Calu3 (cell line): ENCODE data around the gene ATP1A4. TPM values are rescaled to one million over a fixed set of nuclear protein-coding genes. Genes with fewer than 3 reads are reported as not detected.

Source experiments
- BruUV-seq: library from RNA; stranded (reverse); fragments of 400-500 nt; replicated peaks from 2 replicates; lab custom pipeline; 2021; lab: Mats Ljungman, UMichigan
- CTCF ChIA-PET: fragments of 300-600 bp; sonication (Branson Sonifier 250); formaldehyde crosslinking; loops from one replicate; lab custom pipeline; 2022; ENCODE audit warnings: antibody characterized with exemption; lab: Charles Lee
- DNase-seq: peaks from one replicate; pipeline ENCODE4 v3.0.0; 2022
- H3K27ac Mint-ChIP-seq: one replicate; pipeline ENCODE4 v1.8.0; 2022; ENCODE audit warnings: mixed read lengths; ENCODE audit not compliant: unreplicated experiment
- H3K27me3 Mint-ChIP-seq: one replicate; pipeline ENCODE4 v1.8.0; 2022; ENCODE audit warnings: mixed read lengths; ENCODE audit not compliant: unreplicated experiment
- H3K36me3 Mint-ChIP-seq: one replicate; pipeline ENCODE4 v1.8.0; 2022; ENCODE audit warnings: mild to moderate bottlenecking, moderate library complexity, mixed read lengths; ENCODE audit not compliant: insufficient read depth, unreplicated experiment
- H3K4me1 Mint-ChIP-seq: one replicate; pipeline ENCODE4 v1.8.0; 2022; ENCODE audit warnings: mild to moderate bottlenecking, low read depth, mixed read lengths; ENCODE audit not compliant: unreplicated experiment
- H3K4me3 Mint-ChIP-seq: one replicate; pipeline ENCODE4 v1.8.0; 2022; ENCODE audit warnings: mild to moderate bottlenecking, low read depth, moderate library complexity, mixed read lengths; ENCODE audit not compliant: unreplicated experiment
- H3K9me3 Mint-ChIP-seq: one replicate; pipeline ENCODE4 v1.8.0; 2022; ENCODE audit warnings: low read depth, mixed read lengths; ENCODE audit not compliant: unreplicated experiment
- CTCF ChIP-seq: fragments of 200-600 bp; IDR thresholded peaks from one replicate; pipeline ENCODE4 v1.8.0; 2022; ENCODE audit warnings: antibody characterized with exemption; ENCODE audit not compliant: unreplicated experiment
- intact Hi-C: fragments of 100-400 bp; cut with micrococcal nuclease; formaldehyde crosslinking; loops from one replicate; pipeline ENCODE4 v1.10.0; 2022; ENCODE audit not compliant: unreplicated experiment
- total RNA-seq: library from RNA; stranded (reverse); gene quantifications from 2 replicates; pipeline ENCODE4 v1.2.3, GENCODE V29; 2022

The ATP1A4 gene
- total RNA-seq, 1 experiment from 2014 or later = not detected

GRCh38 chr1:160116283-160117147, 34.9 kb upstream of the ATP1A4 start:
- Mint-ChIP-seq H3K4me1 (no peaks in the 10 kb centered on the region), H3K36me3 (no peaks in the 10 kb centered on the region), H3K9me3 (no peaks in the 10 kb centered on the region), H3K27ac (no peak overlapping the region), H3K4me3 (no peak overlapping the region), H3K27me3 (peaks cover 88% of the 10 kb centered on the region)
- CTCF ChIA-PET = interaction anchor here (1.5 kb wide), 1 partner anchor 136 kb away, joined by 3 read pairs; no protein-coding TSS in a partner anchor
- intact Hi-C loops = no loop called here
- no TSS peak for BruUV-seq
- no peak for DNase-seq
- TF ChIP-seq CTCF = no peak

GRCh38 chr1:160117300-160117699, 34.1 kb upstream of the ATP1A4 start:
- CTCF ChIA-PET = interaction anchor here (1.5 kb wide), 1 partner anchor 135 kb away, joined by 3 read pairs; no protein-coding TSS in a partner anchor
- intact Hi-C loops = no loop called here
- Mint-ChIP-seq H3K36me3 (no peaks in the 10 kb centered on the region), H3K27me3 (peaks cover 81% of the 10 kb centered on the region), H3K4me1 (no peaks in the 10 kb centered on the region), H3K4me3 (no peak overlapping the region), H3K9me3 (no peaks in the 10 kb centered on the region), H3K27ac (no peak overlapping the region)
- TF ChIP-seq CTCF = no peak
- DNase-seq = no peak
- no TSS peak for BruUV-seq

- no peaks in the 10 kb centered on the region for H3K36me3 Mint-ChIP-seq
These were observed 33.7 kb upstream of the ATP1A4 start for GRCh38 chr1:160117709-160118183.

GRCh38 chr1:160118928-160119327, 32.5 kb upstream of the ATP1A4 start:
- no peak overlapping the region for H3K27ac Mint-ChIP-seq
- H3K4me1 Mint-ChIP-seq = peaks cover 2% of the 10 kb centered on the region

More at GRCh38 chr1:160117709-160118183, 33.7 kb upstream of the ATP1A4 start:
- no peak overlapping the region for H3K4me3 Mint-ChIP-seq
- no TSS peak for BruUV-seq
- intact Hi-C loops = no loop called here
- peaks cover 76% of the 10 kb centered on the region for H3K27me3 Mint-ChIP-seq
- DNase-seq = no peak
- no peaks in the 10 kb centered on the region for H3K4me1 Mint-ChIP-seq
- CTCF ChIA-PET = no interaction called here
- no peak for TF ChIP-seq CTCF
- no peak overlapping the region for H3K27ac Mint-ChIP-seq
- H3K9me3 Mint-ChIP-seq = no peaks in the 10 kb centered on the region

More at GRCh38 chr1:160118928-160119327, 32.5 kb upstream of the ATP1A4 start:
- Mint-ChIP-seq H3K27me3 (peaks cover 64% of the 10 kb centered on the region), H3K36me3 (peaks cover 5% of the 10 kb centered on the region), H3K9me3 (no peaks in the 10 kb centered on the region), H3K4me3 (no peak overlapping the region)
- intact Hi-C loops = no loop called here
- BruUV-seq = no TSS peak
- no peak for TF ChIP-seq CTCF
- CTCF ChIA-PET = no interaction called here
- no peak for DNase-seq
